HG02852 (cell line): ENCODE data around the gene SEPTIN10.

Source experiments
- ATAC-seq: cut with Tn5 transposase; IDR thresholded peaks from one replicate; pipeline ENCODE4 v1.9.1; 2021; ENCODE audit warnings: mild to moderate bottlenecking, moderate library complexity; ENCODE audit not compliant: unreplicated experiment

The SEPTIN10 gene

DNA sequence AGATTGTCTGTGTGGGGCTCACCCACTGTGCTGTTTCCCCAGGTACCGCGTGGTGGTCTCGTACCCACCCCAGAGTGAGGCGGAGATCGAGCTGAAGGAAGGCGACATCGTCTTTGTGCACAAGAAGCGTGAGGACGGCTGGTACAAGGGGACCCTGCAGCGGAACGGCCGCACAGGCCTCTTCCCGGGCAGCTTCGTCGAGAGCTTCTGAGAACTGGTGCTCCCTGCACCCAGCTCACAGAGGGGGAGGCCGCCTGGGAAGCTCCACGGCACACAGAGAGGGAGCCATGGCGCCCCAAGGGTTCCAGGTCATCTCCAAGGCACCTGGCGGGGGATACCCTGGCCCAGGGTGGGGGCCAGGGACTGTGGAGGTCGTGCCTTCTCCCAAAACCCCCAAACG is 112.3 kb downstream of the SEPTIN10 start:
- ATAC-seq = no peak

DNA sequence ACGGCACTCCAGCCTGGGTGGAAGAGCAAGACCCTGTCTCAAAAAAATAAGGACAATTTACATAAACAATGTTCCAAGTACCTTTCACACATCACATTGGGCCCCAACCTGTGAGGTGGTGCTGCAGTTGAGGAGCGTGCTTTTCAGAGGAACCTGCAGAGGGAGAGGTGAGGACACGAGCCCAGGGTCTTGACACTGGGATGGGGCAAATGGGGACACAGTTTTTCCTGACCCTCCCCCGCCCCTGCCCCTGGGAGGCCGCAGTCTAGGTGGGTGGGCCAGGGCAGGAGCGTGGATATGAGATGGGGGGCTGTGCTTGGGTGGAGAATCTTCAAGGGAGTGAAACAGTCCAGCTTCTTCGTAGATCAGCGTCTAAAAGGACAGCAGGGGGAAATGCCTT is 112.9 kb downstream of the SEPTIN10 start:
- ATAC-seq = no peak

DNA sequence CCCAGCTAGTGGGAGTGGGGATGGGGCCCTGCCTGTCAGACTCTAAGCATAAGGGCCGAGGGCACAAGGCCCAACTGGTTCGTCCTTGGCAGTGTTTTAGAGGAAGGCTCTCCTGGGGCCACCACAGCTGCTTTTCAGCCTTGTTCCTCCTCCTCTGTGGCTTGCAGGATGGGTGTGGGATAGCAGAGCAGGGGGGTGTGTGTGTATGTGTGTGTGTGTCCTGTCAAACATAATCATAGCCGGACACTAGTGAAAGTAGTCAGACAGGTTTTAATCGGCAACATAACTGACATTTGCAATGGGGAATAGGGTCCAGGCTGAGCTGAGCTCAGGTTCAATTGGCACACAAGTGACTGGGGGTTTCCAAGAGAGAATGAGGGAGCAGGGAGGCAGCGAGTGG is 114.2 kb downstream of the SEPTIN10 start:
- no peak for ATAC-seq

DNA sequence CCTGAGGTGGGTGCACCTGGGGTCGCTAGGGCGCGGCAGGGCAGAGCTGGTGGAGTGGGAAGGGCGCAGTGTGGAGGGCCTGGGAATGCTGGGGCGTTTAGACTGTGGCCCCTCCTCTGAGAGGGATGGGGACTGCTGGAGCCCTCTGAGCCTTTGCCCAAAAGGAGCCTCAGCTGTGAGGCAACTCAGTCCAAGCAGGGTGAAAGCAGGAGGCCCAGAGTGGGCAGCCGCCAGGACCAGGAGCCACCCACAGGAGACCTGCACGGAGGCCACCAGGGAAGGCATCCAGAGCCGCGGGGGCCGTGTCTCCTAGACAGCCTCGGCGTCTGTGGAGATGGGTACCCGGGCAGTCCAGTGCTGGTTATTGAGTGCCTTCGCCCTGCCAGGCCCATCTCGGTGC is 114.9 kb downstream of the SEPTIN10 start:
- no peak for ATAC-seq

DNA sequence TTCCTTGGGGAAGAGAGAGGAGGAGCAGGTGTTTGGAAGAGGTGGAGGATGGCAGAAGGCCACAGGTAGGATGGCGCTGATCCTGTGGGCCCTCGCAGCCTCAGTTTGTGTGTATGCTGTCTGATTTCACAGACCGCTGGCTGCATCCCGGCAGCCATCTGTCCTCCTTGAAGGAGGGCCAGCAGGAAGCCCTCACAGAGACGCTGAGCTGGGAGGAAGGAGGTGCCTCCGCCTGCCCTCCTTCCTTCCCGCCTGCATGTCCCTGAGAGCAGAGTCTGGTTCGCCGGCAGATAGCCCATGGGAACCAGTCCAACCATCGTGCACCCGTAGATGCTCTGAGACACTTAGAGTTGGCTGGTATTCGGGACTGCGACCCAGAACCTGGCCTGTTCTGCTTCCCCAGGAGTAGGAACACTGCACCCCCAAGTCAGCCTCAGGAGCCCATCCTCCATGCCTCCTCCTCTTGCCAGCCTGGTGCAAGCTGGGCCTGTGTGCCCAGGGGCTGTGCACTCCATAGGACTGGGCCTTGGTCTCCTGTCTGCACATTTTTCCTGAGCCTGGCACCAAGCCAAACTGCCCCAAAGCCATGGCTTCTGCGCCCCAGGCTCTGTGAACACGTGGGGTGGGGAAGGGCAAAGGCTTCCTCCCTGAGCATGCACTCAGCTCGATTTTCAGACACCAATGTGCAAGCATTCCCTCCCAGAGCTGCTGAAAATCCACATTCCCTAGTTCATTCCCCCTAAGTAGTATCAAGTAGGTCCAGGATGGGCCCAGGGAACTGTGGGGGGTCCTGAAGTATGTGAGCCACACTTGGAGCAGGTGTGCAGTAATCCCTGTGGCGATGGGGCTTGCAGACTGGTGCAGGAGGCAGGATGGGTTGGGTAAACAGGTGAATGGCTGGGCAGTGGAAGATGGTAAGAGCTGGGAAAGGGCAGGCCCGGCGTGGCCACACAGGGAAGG is 115.6 kb downstream of the SEPTIN10 start:
- no peak for ATAC-seq

DNA sequence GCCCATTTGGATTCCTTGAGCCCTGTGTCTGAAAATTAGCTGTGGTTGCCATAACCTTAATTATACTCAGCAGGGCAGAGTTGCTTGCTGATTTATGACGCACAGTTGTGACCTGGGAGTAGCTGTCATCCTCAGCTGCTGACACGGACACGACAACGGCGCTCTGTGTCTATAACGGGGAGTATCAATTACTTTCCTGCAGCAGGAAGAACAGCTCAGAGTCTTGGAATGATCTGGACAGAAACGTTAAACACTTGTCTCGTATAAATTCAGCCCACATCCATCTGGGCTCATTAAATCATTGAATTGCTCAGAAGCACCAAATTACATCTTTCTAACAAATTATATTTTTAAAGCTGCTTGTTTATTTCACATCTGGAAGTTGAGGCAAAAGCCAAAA is 116.3 kb downstream of the SEPTIN10 start:
- ATAC-seq = no peak

DNA sequence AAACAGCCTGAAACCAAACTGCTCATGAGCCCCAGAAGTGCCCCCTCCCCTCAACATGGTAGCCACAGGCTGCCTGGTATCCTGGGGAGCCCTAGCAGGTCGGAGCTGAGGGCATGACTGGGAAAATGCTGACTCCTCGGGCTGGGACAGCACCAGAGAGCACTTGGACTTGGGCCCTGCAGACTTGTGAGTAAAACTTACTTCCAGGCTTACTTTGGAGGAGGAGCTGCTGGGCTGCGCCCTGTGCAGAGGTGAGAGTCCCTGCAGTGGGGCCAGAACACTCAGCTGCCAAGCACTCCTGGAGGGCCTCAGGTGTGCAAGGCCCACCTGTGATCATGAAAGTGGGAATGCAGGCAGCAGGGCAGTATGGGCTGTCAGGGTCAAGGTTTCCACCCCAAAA is 119.4 kb downstream of the SEPTIN10 start:
- no peak for ATAC-seq

DNA sequence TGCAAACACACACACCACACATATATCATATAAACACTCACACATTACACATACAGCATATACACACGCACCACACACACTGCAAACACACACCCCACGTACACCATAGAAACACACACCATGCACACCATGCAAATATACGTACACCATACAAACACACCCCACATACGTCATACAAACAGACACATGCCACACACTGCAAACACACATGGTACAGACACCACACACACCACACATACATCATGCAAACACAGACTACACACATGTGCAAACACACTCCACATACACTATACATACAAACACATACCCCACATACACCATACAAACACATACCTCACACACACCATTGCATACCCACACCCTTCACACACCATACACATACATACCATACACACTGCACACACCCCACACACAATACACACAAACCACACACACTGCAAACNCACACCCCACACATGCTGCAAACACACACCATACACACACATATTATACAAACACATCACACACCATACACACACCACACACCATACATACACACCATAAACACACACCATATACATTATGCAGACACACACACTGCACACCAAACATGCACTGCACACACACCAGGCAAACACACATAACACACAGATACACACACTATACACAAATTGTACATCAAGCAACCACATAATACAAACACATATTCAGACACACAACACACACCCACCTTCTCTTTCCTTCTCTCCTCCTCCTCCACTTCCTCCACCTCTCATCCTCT is 120.4 kb downstream of the SEPTIN10 start:
- ATAC-seq = no peak
